Endothelial cell of umbilical vein (primary cell): ENCODE results near the gene NMD3.

Source experiments
- EZH2 ChIP-seq: IDR thresholded peaks from 2 replicates; pipeline ENCODE4 v1.6.1; 2012; ENCODE audit warnings: borderline replicate concordance, low read depth, mild to moderate bottlenecking, moderate library complexity, low read length, inconsistent platforms; ENCODE audit not compliant: severe bottlenecking
- FOS ChIP-seq: IDR thresholded peaks from 2 replicates; pipeline ENCODE4 v1.6.1; 2011; ENCODE audit warnings: mild to moderate bottlenecking, low read length, moderate library complexity, borderline replicate concordance; ENCODE audit not compliant: insufficient read depth
- JUN ChIP-seq: IDR thresholded peaks from 2 replicates; pipeline ENCODE4 v1.6.1; 2011; ENCODE audit warnings: borderline replicate concordance, low read depth; ENCODE audit not compliant: insufficient read length, insufficient read depth
- POLR2AphosphoS5 ChIP-seq: IDR thresholded peaks from 2 replicates; pipeline ENCODE4 v1.6.1; 2012; ENCODE audit warnings: low read depth, mild to moderate bottlenecking, control low read depth, low read length, moderate library complexity; ENCODE audit not compliant: insufficient read depth
- TF ChIP-seq, protein P1 (sequence below): IDR thresholded peaks from 2 replicates; pipeline ENCODE4 v1.6.1; 2011; ENCODE audit not compliant: insufficient read depth, insufficient read length
- TF ChIP-seq, protein P2 (sequence below), 2 donors: IDR thresholded peaks; 1 replicate in 1 of 2; 2 replicates in 1 of 2; pipeline ENCODE4 v1.5.1; 2011; ENCODE audit warnings: low read length in 2 of 2, mild to moderate bottlenecking in 2 of 2, moderate library complexity in 2 of 2, control low read depth in 1 of 2, inconsistent platforms in 1 of 2, low read depth in 1 of 2; ENCODE audit not compliant: insufficient read depth in 1 of 2; ENCODE audit errors: extremely low read depth in 1 of 2

DNA sequence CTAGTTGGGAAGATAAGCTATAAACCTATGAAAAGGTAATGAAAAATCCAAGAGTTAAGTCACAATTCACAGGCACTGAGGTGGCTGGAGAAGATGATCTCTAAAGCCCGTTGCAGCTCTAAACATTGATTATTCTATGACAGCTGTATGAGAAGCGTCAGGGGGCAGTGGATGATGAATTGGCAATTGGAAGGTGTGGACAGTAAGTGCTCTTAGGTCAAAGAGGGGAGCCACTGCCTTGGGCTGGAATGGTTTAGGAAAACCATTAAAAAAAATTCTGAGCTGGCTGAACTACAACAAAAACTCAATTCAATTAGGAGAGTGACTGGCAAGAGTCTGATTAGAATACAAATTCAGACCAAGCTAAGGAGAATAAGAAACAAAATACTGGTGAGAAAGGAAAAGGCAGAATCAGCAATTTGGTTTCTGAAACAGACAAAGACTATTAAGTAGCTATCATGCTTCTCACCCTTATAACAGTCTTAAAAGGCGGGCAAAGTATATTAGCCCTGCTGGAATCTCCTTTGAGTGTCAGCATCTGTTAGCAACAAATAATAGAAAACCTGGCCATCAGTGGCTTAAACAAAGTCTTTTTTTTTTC is 8.8 kb upstream of the NMD3 start:
- TF ChIP-seq, protein P1, sequence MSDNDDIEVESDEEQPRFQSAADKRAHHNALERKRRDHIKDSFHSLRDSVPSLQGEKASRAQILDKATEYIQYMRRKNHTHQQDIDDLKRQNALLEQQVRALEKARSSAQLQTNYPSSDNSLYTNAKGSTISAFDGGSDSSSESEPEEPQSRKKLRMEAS, result no peak
- TF ChIP-seq FOS, result no peak
- TF ChIP-seq EZH2, result no peak
- TF ChIP-seq, protein P2, sequence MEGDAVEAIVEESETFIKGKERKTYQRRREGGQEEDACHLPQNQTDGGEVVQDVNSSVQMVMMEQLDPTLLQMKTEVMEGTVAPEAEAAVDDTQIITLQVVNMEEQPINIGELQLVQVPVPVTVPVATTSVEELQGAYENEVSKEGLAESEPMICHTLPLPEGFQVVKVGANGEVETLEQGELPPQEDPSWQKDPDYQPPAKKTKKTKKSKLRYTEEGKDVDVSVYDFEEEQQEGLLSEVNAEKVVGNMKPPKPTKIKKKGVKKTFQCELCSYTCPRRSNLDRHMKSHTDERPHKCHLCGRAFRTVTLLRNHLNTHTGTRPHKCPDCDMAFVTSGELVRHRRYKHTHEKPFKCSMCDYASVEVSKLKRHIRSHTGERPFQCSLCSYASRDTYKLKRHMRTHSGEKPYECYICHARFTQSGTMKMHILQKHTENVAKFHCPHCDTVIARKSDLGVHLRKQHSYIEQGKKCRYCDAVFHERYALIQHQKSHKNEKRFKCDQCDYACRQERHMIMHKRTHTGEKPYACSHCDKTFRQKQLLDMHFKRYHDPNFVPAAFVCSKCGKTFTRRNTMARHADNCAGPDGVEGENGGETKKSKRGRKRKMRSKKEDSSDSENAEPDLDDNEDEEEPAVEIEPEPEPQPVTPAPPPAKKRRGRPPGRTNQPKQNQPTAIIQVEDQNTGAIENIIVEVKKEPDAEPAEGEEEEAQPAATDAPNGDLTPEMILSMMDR (IDR thresholded peaks at IDR 0.05; ENCODE audit: extremely low read depth in 1 of 2, insufficient read depth in 1 of 2, low read depth in 1 of 2, low read length in 2 of 2), result no peak
- no peak for TF ChIP-seq JUN
- no peak for TF ChIP-seq POLR2AphosphoS5
